Hematopoietic multipotent progenitor cell treated with erythropoietin and hydrocortisone succinate and interleukin-3 and kit ligand, for 6 days (in vitro differentiated cells): ENCODE results near the gene SLC27A1.

Experiments
- DNase-seq: peaks from one replicate; pipeline ENCODE4 v3.0.0-alpha.2; 2015

Gene SLC27A1

GRCh38 chr19:17470068-17470841 lies at the start of gene SLC27A1:
Gene SLC27A1, plus strand, starts transcription at chr19:17470524. Its CDS starts 17 bp downstream, at chr19:17470541.
- DNase-seq = peak; percentile 99

- DNase-seq = no peak
These were observed 48.4 kb upstream of the SLC27A1 start for GRCh38 chr19:17421942-17422341.

GRCh38 chr19:17423429-17424208 lies 46.7 kb upstream of the SLC27A1 start:
- DNase-seq = no peak

GRCh38 chr19:17424743-17425365 lies 45.5 kb upstream of the SLC27A1 start:
- peak; percentile 83 for DNase-seq

- DNase-seq = no peak
These were observed 40.6 kb upstream of the SLC27A1 start for GRCh38 chr19:17429641-17430113.

- DNase-seq = no peak
These were observed 38.9 kb upstream of the SLC27A1 start for GRCh38 chr19:17431417-17431816.

- no peak for DNase-seq
These were observed 35.1 kb upstream of the SLC27A1 start for GRCh38 chr19:17435218-17435617.

GRCh38 chr19:17436094-17436873 lies 34.0 kb upstream of the SLC27A1 start:
- no peak for DNase-seq

GRCh38 chr19:17436874-17437267 lies 33.5 kb upstream of the SLC27A1 start:
- DNase-seq = no peak

- DNase-seq = peak; percentile 65
These were observed 28.9 kb upstream of the SLC27A1 start for GRCh38 chr19:17441241-17442021.

GRCh38 chr19:17445526-17446165 lies 24.7 kb upstream of the SLC27A1 start:
- no peak for DNase-seq

- no peak for DNase-seq
These were observed 22.6 kb upstream of the SLC27A1 start for GRCh38 chr19:17447704-17448130.

GRCh38 chr19:17448131-17448967 lies 22.0 kb upstream of the SLC27A1 start, which contains the start of gene TMEM221:
Gene TMEM221, minus strand, starts transcription at chr19:17448668. Its CDS starts 206 bp downstream, at chr19:17448462.
- peak; percentile 62 for DNase-seq

GRCh38 chr19:17450264-17451075 lies 19.9 kb upstream of the SLC27A1 start:
- peak; percentile 53 for DNase-seq

GRCh38 chr19:17451820-17452219 lies 18.5 kb upstream of the SLC27A1 start:
- no peak for DNase-seq

GRCh38 chr19:17454576-17455071 lies 15.7 kb upstream of the SLC27A1 start:
- DNase-seq = no peak

- no peak for DNase-seq
These were observed 14.8 kb upstream of the SLC27A1 start for GRCh38 chr19:17455308-17456123.

- DNase-seq = no peak
These were observed 14.2 kb upstream of the SLC27A1 start for GRCh38 chr19:17456127-17456526.
